Measurements from ENCODE around the gene SPTBN1.

Gene SPTBN1

GRCh38 chr2:54557601-54558187 is 101.6 kb downstream of the SPTBN1 start:
- DNase-seq = peak; percentile 62

DNA sequence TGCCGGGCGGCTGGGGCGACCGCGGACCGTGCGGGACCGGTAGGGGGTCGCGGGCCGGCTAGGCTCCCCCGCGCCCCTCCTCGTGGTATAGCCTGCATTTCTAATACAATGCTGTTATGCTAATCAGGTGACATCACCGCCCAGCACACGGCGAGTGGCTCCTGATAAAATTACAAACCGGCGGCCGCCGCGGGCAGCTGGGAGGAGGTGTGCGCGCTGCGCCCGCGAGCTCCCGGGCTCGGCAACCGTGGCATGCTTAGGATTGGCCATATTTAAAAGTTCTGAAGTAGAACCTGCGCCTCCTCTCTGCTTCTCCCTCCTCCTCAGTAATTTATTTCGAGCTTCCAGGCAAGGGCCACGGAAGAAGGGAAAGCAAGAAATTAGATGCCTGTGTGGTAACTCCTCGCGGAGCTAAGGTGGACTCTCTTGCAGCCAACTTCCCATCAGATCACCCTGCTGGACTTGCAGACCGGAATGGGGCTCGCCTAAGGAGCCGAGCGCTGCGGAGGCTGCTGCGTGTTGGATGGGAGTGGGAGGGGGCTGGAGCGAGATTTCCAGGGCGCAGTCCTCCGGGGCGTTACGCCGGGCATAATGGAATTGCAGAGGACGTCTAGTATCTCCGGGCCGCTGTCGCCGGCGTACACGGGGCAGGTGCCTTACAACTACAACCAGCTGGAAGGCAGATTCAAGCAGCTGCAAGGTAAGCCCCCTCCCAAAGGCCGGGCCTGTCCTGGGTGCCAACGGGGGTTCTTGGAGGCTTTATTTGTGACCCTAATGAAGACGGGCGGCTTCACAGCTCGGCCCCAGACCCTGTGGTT is 102.3 kb downstream of the SPTBN1 start:
- peak; percentile 58 for DNase-seq

- DNase-seq = no peak
Observed at GRCh38 chr2:54559006-54559445, 102.9 kb downstream of the SPTBN1 start.

GRCh38 chr2:54559593-54560145 is 103.5 kb downstream of the SPTBN1 start:
- no peak for DNase-seq

- DNase-seq = peak; percentile 8
Observed at GRCh38 chr2:54560146-54560881, 104.2 kb downstream of the SPTBN1 start.

- no peak for DNase-seq
Observed at GRCh38 chr2:54561010-54561409, 104.9 kb downstream of the SPTBN1 start.

DNA sequence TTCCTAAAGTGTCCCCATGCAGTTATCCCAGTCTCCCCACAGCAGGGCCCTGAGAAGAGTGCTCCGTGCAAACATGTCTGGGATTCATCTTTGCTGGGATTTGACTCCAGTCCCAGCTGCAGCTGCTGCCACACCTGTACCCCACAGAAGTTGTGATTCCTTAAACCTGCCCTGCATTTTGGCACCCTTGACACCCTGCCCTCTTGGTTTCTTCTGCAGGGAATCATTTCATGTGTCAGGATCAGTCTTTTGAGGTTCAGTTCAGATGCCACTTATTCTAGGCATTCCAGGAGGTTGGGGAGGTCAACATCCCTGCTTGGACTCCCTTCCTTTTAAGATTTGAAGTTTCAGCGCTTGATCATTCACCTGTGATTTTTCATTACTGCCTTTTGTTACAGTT is 108.3 kb downstream of the SPTBN1 start:
- DNase-seq = no peak

GRCh38 chr2:54565551-54565950 is 109.4 kb downstream of the SPTBN1 start:
- no peak for DNase-seq

DNA sequence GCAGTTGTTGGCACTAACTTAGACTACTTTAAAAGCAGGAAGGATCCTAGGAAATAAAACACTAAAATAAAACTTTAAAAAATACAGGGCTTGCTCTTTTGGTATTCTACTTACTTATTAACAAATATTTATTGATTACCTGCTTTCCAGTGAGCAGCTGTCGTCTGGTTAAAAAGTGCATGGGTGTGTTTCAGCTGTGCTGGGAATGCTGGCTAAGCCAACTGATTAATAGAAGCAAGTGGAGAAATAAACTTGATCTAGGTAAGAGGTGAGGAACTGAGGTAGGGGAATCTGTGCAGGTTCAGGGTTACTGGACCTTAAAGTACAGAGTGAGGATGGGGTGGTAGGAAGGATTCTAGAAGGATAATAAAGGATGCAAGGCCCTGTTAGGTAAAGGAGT is 110.8 kb downstream of the SPTBN1 start:
- no peak for DNase-seq

GRCh38 chr2:54568876-54569321 is 112.8 kb downstream of the SPTBN1 start:
- no peak for DNase-seq

- no peak for DNase-seq
Observed at GRCh38 chr2:54569745-54570301, 113.7 kb downstream of the SPTBN1 start.

- no peak for DNase-seq
Observed at GRCh38 chr2:54570321-54570855, 114.3 kb downstream of the SPTBN1 start.

DNA sequence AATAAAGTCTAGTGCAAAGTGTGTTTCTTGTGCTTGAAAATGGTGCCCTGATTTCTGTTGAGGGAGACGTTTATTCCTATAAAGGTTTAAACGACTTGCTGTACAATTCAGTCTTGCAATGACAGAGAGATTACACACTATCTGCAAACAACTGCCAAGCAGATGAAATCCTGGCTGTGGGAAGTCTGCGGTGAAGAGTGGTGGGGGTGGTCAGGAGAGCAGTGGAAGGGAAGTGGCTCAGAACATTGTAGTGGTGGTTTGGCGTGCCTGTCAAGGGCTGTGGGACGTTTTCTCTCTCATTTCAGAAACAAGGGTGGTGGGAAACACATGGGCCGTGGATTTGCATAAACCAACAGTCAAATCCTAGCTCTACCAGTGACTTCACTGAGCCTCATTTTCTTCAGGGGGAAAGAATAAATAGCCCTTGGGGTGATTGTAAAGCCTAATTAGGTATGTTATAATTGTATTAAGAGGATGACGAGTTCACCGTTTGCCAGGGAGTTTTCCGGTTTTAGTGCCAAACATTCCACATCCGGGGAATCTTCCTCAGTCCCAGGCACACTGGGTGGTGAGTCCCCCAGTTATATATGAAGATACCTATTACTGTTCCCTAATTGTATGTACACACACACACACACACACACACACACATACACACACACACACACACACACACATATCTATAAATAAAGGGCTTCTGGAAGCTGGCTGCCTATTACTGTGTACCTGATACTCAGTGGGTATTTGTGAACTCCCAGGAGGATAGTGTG is 115.0 kb downstream of the SPTBN1 start:
- peak; percentile 63 for DNase-seq

DNA sequence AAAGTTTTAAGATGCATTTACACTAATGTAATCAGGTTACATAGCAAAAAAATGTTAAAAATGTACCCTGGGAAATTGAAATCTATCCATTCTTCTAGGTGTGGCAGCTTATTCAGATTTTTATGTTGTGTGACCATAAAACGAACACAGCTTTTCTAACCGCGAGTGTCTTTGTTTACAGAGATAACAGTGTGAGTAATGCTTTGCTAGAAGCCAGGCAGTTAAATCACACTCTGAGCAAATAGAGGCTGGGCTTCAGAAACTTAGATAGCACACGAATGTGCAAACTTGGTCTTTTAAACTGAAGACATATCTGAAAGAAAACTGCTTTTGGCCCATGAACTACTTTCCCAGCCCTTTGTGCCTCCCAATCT is 116.1 kb downstream of the SPTBN1 start:
- no peak for DNase-seq

GRCh38 chr2:54572636-54573536 is 116.8 kb downstream of the SPTBN1 start:
- DNase-seq = peak; percentile 40

GRCh38 chr2:54573537-54573919 is 117.4 kb downstream of the SPTBN1 start:
- DNase-seq = no peak

DNA sequence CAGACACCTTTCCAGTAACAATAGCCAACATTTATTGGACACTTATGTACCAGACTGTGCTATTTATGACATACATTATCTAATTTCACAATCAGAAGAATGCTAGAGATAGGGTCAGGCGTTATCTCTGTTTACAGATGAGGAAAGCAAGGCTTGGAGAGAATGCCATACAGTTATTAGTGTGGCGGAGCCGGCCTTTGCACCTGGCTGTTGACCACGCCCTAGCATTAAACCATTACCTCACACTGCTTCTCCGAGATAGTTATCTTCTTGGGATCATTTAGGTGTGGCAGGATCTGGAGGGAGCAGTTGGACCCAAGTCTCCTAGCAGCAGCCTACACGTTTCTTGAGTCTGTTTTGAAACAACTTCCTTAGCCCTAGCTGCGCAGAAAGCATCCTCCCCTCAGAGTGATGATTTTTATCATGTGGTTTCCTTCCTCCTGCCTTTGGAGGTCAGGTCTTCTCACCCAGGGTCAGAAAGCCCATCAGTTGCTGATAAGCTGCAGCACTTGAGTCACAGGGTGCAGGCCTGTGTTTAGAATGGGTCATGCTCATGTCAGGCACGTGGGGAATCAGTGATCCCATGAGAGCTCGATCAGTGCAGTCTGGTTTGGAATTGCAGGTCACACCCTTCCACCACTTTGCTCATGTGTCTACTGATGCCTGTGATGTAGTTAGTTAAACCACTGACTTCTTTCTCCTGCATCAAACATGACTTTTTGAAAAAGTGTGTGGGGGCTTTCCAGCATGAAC is 118.2 kb downstream of the SPTBN1 start:
- DNase-seq = peak; percentile 65

DNA sequence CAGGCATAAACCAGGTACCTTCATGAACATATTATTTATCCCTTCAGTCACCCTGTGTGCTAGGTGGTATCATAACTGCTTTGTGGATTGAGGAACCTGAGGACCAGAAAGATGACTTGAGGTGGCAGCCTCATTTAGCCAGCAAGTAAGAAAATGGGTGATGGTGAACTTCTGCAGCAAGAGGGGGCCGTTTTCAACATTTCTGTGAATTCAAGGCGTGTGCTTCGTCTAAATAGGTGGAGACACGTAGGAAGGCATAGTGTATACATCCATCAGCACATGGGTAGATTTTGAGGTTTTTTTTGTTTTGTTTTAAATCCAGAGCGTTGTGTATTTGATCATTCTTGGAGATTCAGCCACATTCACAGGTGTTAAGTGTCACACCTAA is 118.7 kb downstream of the SPTBN1 start:
- no peak for DNase-seq

- no peak for DNase-seq
Observed at GRCh38 chr2:54575379-54575888, 119.3 kb downstream of the SPTBN1 start.

GRCh38 chr2:54577035-54577434 is 120.9 kb downstream of the SPTBN1 start:
- no peak for DNase-seq
